GM12878 (cell line): ENCODE measurements around the gene CD177. TPM values are rescaled to one million over a fixed set of nuclear protein-coding genes. Genes with fewer than 3 reads are reported as not detected.

ENCODE experiments used
- ATAC-seq: fragments of 200-7000 bp; cut with Tn5 transposase; 3 replicates; pipeline ENCODE4 v1.9.1; 2020; ENCODE audit warnings: mild to moderate bottlenecking, moderate library complexity
- BruUV-seq: library from RNA; stranded (reverse); fragments of 400-500 nt; replicated peaks from 2 replicates; lab custom pipeline; 2021; lab: Mats Ljungman, UMichigan
- CTCF ChIA-PET: fragments of 300-600 bp; sonication (Branson Sonifier 250); formaldehyde crosslinking; extraction: SDS; loops from one replicate; lab custom pipeline; 2021; ENCODE audit warnings: inconsistent platforms; lab: Yijun Ruan, JAX
- POLR2A ChIA-PET: fragments of 350-600 bp; formaldehyde crosslinking; extraction: SDS; loops from one replicate; lab custom pipeline; 2021; ENCODE audit warnings: inconsistent platforms; lab: Charles Lee
- RAD21 ChIA-PET: fragments of 300-600 bp; sonication (Branson Sonifier 250); formaldehyde crosslinking; loops from one replicate; lab custom pipeline; 2023; ENCODE audit warnings: antibody characterized with exemption; ENCODE audit not compliant: unreplicated experiment; lab: Charles Lee
- SMC1A ChIA-PET: fragments of 300-600 bp; sonication (Branson Sonifier 250); formaldehyde crosslinking; loops from one replicate; lab custom pipeline; 2023; ENCODE audit not compliant: unreplicated experiment, uncharacterized antibody; lab: Charles Lee
- DNase-seq: peaks from one replicate; pipeline ENCODE4 v3.0.0-alpha.2; 2011; ENCODE audit warnings: low read depth, low spot score
- FAIRE-seq: peaks from 3 replicates; lab custom pipeline; 2011; peaks lifted over from hg19 to GRCh38; lab: Jason Lieb, UNC
- H2AFZ ChIP-seq: 2 replicates; pipeline ENCODE4 v1.6.0; 2011; ENCODE audit warnings: low read depth, low read length, control low read depth; ENCODE audit not compliant: control insufficient read depth
- H3K27ac ChIP-seq: 2 replicates; pipeline ENCODE4 v1.5.1; 2011; ENCODE audit warnings: control low read depth; ENCODE audit not compliant: control insufficient read depth, insufficient read depth
- H3K27me3 ChIP-seq, 2 experiments: replicated peaks in 1 of 2; 2 replicates each; pipeline versions ENCODE4 v1.6.0 to v1.6.1; 2011; ENCODE audit warnings: low read length in 1 of 2; ENCODE audit not compliant: control insufficient read depth in 2 of 2, insufficient read depth in 2 of 2
- H3K36me3 ChIP-seq, 2 experiments: 2 replicates each; pipeline ENCODE4 v1.5.1; 2011; ENCODE audit warnings: low read length in 1 of 2; ENCODE audit not compliant: control insufficient read depth in 2 of 2, insufficient read depth in 2 of 2
- H3K4me1 ChIP-seq: 2 replicates; pipeline ENCODE4 v1.6.1; 2011; ENCODE audit warnings: mild to moderate bottlenecking, low read length, moderate library complexity, mixed read lengths; ENCODE audit not compliant: control insufficient read depth, insufficient read depth
- H3K4me2 ChIP-seq: 2 replicates; pipeline ENCODE4 v1.6.0; 2011; ENCODE audit warnings: control low read depth; ENCODE audit not compliant: control insufficient read depth, insufficient read depth
- H3K4me3 ChIP-seq: fragments of 200-600 bp; sonication (generic); 2 replicates; pipeline ENCODE4 v1.5.1; 2016
- H3K79me2 ChIP-seq: 2 replicates; pipeline ENCODE4 v1.6.0; 2011; ENCODE audit warnings: low read length; ENCODE audit not compliant: control insufficient read depth, insufficient read depth
- H3K9ac ChIP-seq: 2 replicates; pipeline ENCODE4 v1.8.0; 2011; ENCODE audit warnings: low read length, control low read depth, mixed read lengths; ENCODE audit not compliant: control insufficient read depth, insufficient read depth
- H3K9me3 ChIP-seq: replicated peaks from 3 replicates; pipeline ENCODE4 v1.5.1; 2011; ENCODE audit warnings: mild to moderate bottlenecking, low read length; ENCODE audit not compliant: control insufficient read depth, insufficient read depth
- H4K20me1 ChIP-seq: 2 replicates; pipeline ENCODE4 v1.6.0; 2011; ENCODE audit not compliant: control insufficient read depth, insufficient read depth
- BCL3 ChIP-seq: IDR thresholded peaks from 2 replicates; pipeline ENCODE4 v1.6.1; 2011; ENCODE audit warnings: borderline replicate concordance, low read depth, mild to moderate bottlenecking, moderate library complexity, low read length; ENCODE audit not compliant: insufficient read depth, poor library complexity, severe bottlenecking
- CBX5 ChIP-seq: sonication (generic); IDR thresholded peaks from 2 replicates; pipeline ENCODE4 v1.6.1; 2016; ENCODE audit warnings: low read depth, moderate library complexity, mild to moderate bottlenecking, inconsistent platforms
- E2F4 ChIP-seq: IDR thresholded peaks from 2 replicates; pipeline ENCODE4 v1.6.1; 2012; ENCODE audit warnings: low read depth, low read length, improper control_type of control experiment
- IRF3 ChIP-seq: fragments of 450-650 bp; IDR thresholded peaks from 2 replicates; pipeline ENCODE4 v1.6.1; 2014; ENCODE audit warnings: mild to moderate bottlenecking
- IRF4 ChIP-seq: IDR thresholded peaks from 2 replicates; pipeline ENCODE4 v1.6.1; 2011; ENCODE audit warnings: low read depth, low read length
- MYC ChIP-seq: IDR thresholded peaks from 2 replicates; pipeline ENCODE4 v1.6.1; 2011; ENCODE audit warnings: mild to moderate bottlenecking, low read length, moderate library complexity, inconsistent platforms; ENCODE audit not compliant: insufficient read depth, insufficient replicate concordance, insufficient read length, severe bottlenecking
- NFIC ChIP-seq: IDR thresholded peaks from 2 replicates; pipeline ENCODE4 v1.6.1; 2012; ENCODE audit warnings: low read depth, mild to moderate bottlenecking, inconsistent platforms, low read length, moderate library complexity
- NFYA ChIP-seq: IDR thresholded peaks from 2 replicates; pipeline ENCODE4 v1.6.1; 2011; ENCODE audit warnings: low read depth, mild to moderate bottlenecking, low read length, improper control_type of control experiment, borderline replicate concordance
- RBBP5 ChIP-seq: fragments of 200-600 bp; sonication (generic); conservative IDR thresholded peaks from 2 replicates; pipeline ENCODE4 v1.6.1; 2016
- SUZ12 ChIP-seq: fragments of 200-600 bp; sonication (generic); IDR thresholded peaks from one replicate; pipeline ENCODE4 v1.6.1; 2018; ENCODE audit warnings: antibody characterized with exemption, mild to moderate bottlenecking; ENCODE audit not compliant: unreplicated experiment
- TCF3 ChIP-seq: IDR thresholded peaks from 2 replicates; pipeline ENCODE4 v1.6.1; 2012; ENCODE audit warnings: low read depth, mild to moderate bottlenecking, low read length, borderline replicate concordance; ENCODE audit not compliant: insufficient read depth
- ZBTB11 ChIP-seq: fragments of 450-650 bp; formaldehyde crosslinking; IDR thresholded peaks from 2 replicates; pipeline ENCODE4 v1.5.0; 2022; ENCODE audit warnings: mild to moderate bottlenecking, missing genetic modification characterization
- WGBS: methylation state at CpG from one replicate; pipeline ENCODE4 v1.1.6; 2016; ENCODE audit warnings: low lambda C conversion rate; ENCODE audit not compliant: insufficient replicate concordance, insufficient coverage; ENCODE audit errors: missing lambda C conversion rate; 5-methylcytosine and 5-hydroxymethylcytosine counted together
- in situ Hi-C: fragments of 300-500 bp; cut with MboI; formaldehyde crosslinking; loops from 9 replicates; pipeline ENCODE4 v1.14.3; 2018; ENCODE audit warnings: mixed read lengths
- intact Hi-C: fragments of 100-400 bp; cut with micrococcal nuclease; formaldehyde crosslinking; loops from one replicate; pipeline ENCODE4 v1.14.2; 2022; ENCODE audit not compliant: unreplicated experiment
- polyA plus RNA-seq, 11 experiments: library from polyadenylated mRNA; depleted of rRNA in 4 of 11; unstranded in 6 of 11; stranded (reverse) in 5 of 11; fragments of >200 nt; fragmentation: Nextera tagmentation in 4 of 11; fragmentation: Illumina TruSeq in 1 of 11; extraction: Ambion mirVana in 4 of 11; extraction: Trizol in 1 of 11; gene quantifications; 1 replicate in 1 of 11; 2 replicates in 10 of 11; pipeline versions ENCODE4 v1.2.1 to v1.2.3, GENCODE V29; 2011 to 2016; ENCODE audit warnings: inconsistent platforms in 2 of 11, missing spikeins in 2 of 11, low read depth in 1 of 11
- total RNA-seq, 4 experiments: library from RNA; depleted of rRNA in 3 of 4; stranded (reverse); fragments of >200 nt in 3 of 4; fragmentation: Illumina TruSeq in 1 of 4; extraction: Trizol in 1 of 4; gene quantifications; 2 replicates each; pipeline versions ENCODE4 v1.2.1 to v1.2.3, GENCODE V29; 2013 to 2021

The CD177 gene
- total and polyA plus RNA-seq, 10 of the 15 experiments (the other 5 are each of a cell fraction or from before 2014, with no cell fraction given): not detected

GRCh38 chr19:43412441-43412840 lies 59.0 kb downstream of the CD177 start:
- Histone ChIP-seq H3K4me1 (no peaks in the 10 kb centered on the region), H3K36me3 (no peaks in the 10 kb centered on the region), H3K79me2 (no peaks in the 10 kb centered on the region), H3K27ac (no peak overlapping the region), H3K9ac (no peak overlapping the region), H2AFZ (no peak overlapping the region)
- intact Hi-C loops: no loop called here
- ChIA-PET SMC1A (no interaction called here), CTCF (interaction anchor here (0.5 to 0.7 kb wide), 2 partner anchors 20 to 33 kb away, joined by 3 to 4 read pairs; no protein-coding TSS in a partner anchor)
- ATAC-seq (no peak), DNase-seq (no peak)
- in situ Hi-C loops: no loop called here
- TF ChIP-seq E2F4 (no peak), SUZ12 (no peak), IRF3 (no peak), CBX5 (no peak), TCF3 (no peak), MYC (no peak), NFIC (no peak), ZBTB11 (CRISPR knock-in tag) (no peak), BCL3 (no peak), NFYA (no peak), IRF4 (no peak), RBBP5 (no peak)
- TF ChIP-seq, all 136 proteins: peak for 0
- no peak for FAIRE-seq
- Histone ChIP-seq H3K9me3 (no peaks in the 10 kb centered on the region; the same call in 2 of the 3 replicates), H3K27me3 (no peaks in the 10 kb centered on the region), H3K4me2 (no peak overlapping the region), H3K4me3 (no peak overlapping the region), H4K20me1 (no peaks in the 10 kb centered on the region)
- no TSS peak for BruUV-seq
- RAD21 ChIA-PET: no interaction called here
- POLR2A ChIA-PET: no interaction called here
- 48% methylated on average over 6 of the region's 6 CpGs for WGBS
